HPDE6-E6E7 (cell line): Measurements from ENCODE around the gene B3GALT4.

ENCODE experiments used
- DNase-seq: peaks from one replicate; pipeline ENCODE4 v3.0.0; 2011; ENCODE audit warnings: missing footprints; ENCODE audit errors: extremely low spot score

Gene B3GALT4

DNA sequence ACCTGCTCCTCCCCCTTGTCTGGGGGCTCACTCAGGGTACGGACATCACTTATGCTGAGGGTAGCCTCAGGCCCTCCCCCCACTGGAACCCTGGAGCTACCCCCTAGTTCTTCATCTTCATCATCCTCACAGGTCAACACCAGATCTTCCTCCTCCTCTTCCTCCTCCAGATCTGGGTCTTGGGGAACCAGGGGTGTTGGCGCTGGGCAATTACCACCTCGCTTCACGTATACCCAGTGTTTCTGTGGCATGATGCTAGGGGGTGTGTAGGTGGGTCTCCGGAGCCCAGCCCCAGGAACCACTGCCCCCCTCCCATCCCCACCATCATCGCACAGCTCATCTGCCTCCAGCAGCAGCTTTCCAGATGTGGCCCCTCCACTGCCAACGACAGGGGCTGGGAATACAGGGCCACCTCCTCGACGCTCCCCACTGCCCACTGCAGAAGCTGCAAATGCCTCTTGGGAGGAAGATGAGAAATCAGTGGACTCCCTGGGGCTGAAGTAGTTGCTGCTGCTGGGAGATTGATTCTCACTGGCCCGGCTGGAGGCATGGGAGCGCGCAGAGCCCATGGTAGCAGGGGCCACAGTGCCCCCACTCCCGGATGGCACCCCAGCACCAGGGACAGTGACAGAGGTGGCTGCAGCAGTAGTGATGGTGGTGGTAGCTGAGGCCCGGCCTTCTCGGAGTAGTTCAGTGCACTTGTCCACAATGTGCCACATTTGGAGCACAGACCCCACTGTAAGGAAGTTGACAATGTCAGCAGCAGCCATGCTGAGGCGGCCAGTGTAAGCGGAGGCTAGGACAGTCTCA, 39.1 kb downstream of the B3GALT4 start:
- no peak for DNase-seq

DNA sequence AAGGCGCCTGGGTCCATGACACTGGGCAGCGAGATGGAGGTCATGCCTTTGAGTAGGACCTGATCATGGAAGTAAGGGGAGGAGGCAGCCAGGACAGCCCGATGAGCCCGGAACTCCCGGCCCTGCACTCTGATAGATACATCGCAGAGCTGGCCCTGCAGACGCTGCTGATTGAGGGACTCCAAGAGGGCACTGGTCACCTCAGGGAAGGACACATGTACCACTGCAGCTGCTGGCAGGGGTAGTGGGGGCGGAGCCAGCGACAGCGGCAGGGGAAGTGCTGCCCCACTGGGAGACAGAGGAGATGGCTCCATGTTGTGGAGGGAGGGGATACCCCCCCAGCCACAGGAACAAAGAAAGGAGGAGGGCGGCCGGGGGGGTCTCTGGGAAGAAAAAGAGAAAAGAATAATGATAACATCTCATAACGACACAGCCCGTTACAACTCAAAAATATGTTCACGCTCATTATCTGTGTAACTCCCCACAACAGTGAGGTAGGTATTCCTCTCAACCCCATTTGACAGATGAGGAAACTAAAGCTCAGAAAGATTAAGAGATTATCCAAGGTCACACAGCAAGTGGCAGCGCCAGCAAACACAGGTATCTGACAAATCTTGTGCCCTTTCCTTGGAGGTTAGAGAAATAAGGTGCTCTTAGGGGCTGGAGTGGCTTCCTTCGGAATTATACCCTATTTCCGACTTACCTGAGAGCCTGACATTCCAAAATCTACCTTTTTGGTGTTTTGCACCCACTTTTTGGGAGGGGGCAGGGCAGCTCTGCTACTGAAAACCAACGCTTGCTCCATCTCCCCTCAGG, 39.9 kb downstream of the B3GALT4 start:
- no peak for DNase-seq

DNA sequence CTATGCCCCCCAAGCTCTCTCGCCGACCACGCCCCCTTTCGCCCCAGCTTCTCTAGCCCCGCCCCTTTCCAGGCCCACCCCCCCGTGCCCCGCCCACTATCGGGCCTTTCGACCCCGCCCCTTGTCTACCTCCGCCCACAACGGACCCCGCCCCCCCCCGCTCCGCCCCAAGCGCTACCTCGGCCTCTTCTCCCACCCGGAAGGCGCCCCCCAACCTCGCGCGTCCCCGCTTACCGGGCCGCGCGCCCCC, 40.4 kb downstream of the B3GALT4 start:
- no peak for DNase-seq

- peak; percentile 93 for DNase-seq
Observed at GRCh38 chr6:33317669-33318425, 40.9 kb downstream of the B3GALT4 start, which contains the start of gene ZBTB22. Gene ZBTB22 (minus strand): TSS chr6:33317744. CDS start chr6:33316916, 828 bp downstream.

GRCh38 chr6:33318426-33319073, 41.6 kb downstream of the B3GALT4 start:
- DNase-seq, result no peak

GRCh38 chr6:33319939-33320314, 43.0 kb downstream of the B3GALT4 start:
- DNase-seq, result no peak

- DNase-seq, result no peak
Observed at GRCh38 chr6:33320315-33321181, 43.6 kb downstream of the B3GALT4 start.

DNA sequence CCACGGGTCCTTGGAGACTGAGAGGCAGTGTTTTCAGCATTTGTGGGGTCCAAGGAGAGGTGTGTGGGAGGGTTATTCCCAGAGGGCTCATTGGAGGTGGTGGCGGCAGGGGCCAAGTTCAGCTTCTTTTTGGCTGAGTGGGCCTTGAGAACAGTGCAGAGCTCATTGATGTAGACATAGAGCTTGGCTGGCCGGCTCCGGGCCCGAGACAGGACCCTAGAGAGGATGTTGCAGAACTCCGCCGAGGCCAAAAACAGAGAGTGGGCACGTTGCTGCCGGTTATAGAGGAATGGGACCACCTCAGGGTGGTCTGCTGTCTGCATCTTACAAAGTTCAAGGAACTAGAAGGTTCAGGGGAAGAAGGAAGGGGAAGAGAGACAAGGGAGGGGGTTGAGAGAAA, 44.3 kb downstream of the B3GALT4 start:
- no peak for DNase-seq

DNA sequence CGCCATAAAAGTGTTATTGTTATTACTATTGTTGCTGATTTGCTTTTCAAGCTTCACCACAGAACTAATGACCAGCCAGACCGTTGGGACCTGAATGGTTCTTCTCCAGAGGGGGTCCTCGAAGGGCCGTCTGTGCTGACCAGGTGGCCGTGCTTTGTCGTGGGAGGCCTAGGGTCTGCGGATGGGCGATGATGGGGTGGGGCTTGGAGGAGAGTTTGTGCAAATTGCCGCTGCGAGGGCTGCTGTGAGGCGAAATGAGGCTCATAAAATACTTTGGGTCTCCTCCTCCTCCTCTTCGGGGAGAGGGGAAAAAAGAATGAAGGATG, 46.7 kb downstream of the B3GALT4 start:
- DNase-seq, result no peak

DNA sequence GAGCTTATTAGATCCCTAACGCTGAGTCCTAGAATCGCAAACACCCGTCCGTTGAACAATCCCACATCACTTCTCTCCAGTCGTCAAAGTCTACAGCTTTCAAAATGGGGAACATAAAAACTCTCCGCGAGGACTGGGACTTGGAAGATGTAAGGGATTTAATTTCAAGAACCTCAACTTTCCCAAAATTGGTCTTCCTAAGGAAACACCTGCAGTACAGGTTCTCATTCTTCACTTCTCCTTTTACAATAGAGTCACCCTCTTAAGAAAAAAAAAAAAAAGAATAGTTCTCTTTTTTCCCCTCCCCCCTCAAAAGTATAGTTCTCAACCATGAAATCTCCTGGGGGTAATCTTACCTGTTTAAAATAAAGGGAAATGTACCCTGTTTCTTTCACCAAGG, 47.2 kb downstream of the B3GALT4 start:
- DNase-seq, result no peak
